ENCODE measurements around the gene MEMO1.
"Not testable (repeated sequence)": the region's sequence is repeated elsewhere in the genome, so short reads cannot be mapped to it uniquely, and the experiment has no call there.

MEMO1 gene

GRCh38 chr2:31979018-31979417 is 31.8 kb downstream of the MEMO1 start:
- Histone ChIP-seq H3K27me3 (no peaks in the 10 kb centered on the region), H3K9me3 (no peaks in the 10 kb centered on the region), H3K36me3 (no peaks in the 10 kb centered on the region), H3K4me3 (ENCODE audit: low read depth, low read length) (no peak overlapping the region), H3K4me1 (peaks cover 4% of the 10 kb centered on the region; the same call in 1 of the 2 replicates)
- no peak for DNase-seq
- no peak for TF ChIP-seq CTCF (IDR thresholded peaks at IDR 0.05; ENCODE audit: low read depth, low read length)

- Histone ChIP-seq H3K27me3 (no peaks in the 10 kb centered on the region), H3K9me3 (no peaks in the 10 kb centered on the region), H3K4me3 (ENCODE audit: low read depth, low read length) (no peak overlapping the region), H3K36me3 (peaks cover 2% of the 10 kb centered on the region; the same call in 1 of the 2 replicates), H3K4me1 (peaks cover 4% of the 10 kb centered on the region; the same call in 1 of the 2 replicates)
- TF ChIP-seq CTCF (IDR thresholded peaks at IDR 0.05; ENCODE audit: low read depth, low read length) = no peak
- no peak for DNase-seq
Measured at GRCh38 chr2:31978436-31978835, 32.4 kb downstream of the MEMO1 start.

- TF ChIP-seq CTCF (IDR thresholded peaks at IDR 0.05; ENCODE audit: low read depth, low read length) = no peak
- no peaks in the 10 kb centered on the region for H3K27me3 ChIP-seq
- peaks cover 2% of the 10 kb centered on the region; the same call in 1 of the 2 replicates for H3K36me3 ChIP-seq
- DNase-seq = no peak
- no peaks in the 10 kb centered on the region for H3K9me3 ChIP-seq
- H3K4me1 ChIP-seq = 0 out of 2 replicates have a peak, but pooled peaks cover 4% of the 10 kb centered on the region
- no peak overlapping the region for H3K4me3 ChIP-seq (ENCODE audit: low read depth, low read length)
Measured at GRCh38 chr2:31973665-31974064, 37.1 kb downstream of the MEMO1 start.

GRCh38 chr2:31972059-31972458 is 38.7 kb downstream of the MEMO1 start:
- H3K36me3 ChIP-seq = peaks cover 2% of the 10 kb centered on the region; the same call in 1 of the 2 replicates
- TF ChIP-seq CTCF (IDR thresholded peaks at IDR 0.05; ENCODE audit: low read depth, low read length) = no peak

GRCh38 chr2:31969178-31969577 is 41.6 kb downstream of the MEMO1 start:
- no peaks in the 10 kb centered on the region for H3K9me3 ChIP-seq
- H3K27me3 ChIP-seq = no peaks in the 10 kb centered on the region
- no peak overlapping the region for H3K4me3 ChIP-seq (ENCODE audit: low read depth, low read length)
- DNase-seq = no peak
- H3K36me3 ChIP-seq = peaks cover 2% of the 10 kb centered on the region; the same call in 1 of the 2 replicates
- TF ChIP-seq CTCF (IDR thresholded peaks at IDR 0.05; ENCODE audit: low read depth, low read length) = no peak
- no peaks in the 10 kb centered on the region for H3K4me1 ChIP-seq

More at GRCh38 chr2:31972059-31972458, 38.7 kb downstream of the MEMO1 start:
- DNase-seq = no peak
- no peaks in the 10 kb centered on the region for H3K27me3 ChIP-seq
- H3K4me1 ChIP-seq = 0 out of 2 replicates have a peak, but pooled peaks cover 4% of the 10 kb centered on the region
- H3K9me3 ChIP-seq = no peaks in the 10 kb centered on the region
- no peak overlapping the region for H3K4me3 ChIP-seq (ENCODE audit: low read depth, low read length)

GRCh38 chr2:31967790-31968189 is 43.0 kb downstream of the MEMO1 start:
- Histone ChIP-seq H3K27me3 (no peaks in the 10 kb centered on the region), H3K4me1 (no peaks in the 10 kb centered on the region), H3K36me3 (no peaks in the 10 kb centered on the region), H3K9me3 (no peaks in the 10 kb centered on the region), H3K4me3 (ENCODE audit: low read depth, low read length) (no peak overlapping the region)
- no peak for TF ChIP-seq CTCF (IDR thresholded peaks at IDR 0.05; ENCODE audit: low read depth, low read length)
- DNase-seq = no peak

- H3K4me3 ChIP-seq (ENCODE audit: low read depth, low read length); H3K4me1 ChIP-seq: not testable (repeated sequence)
Measured at GRCh38 chr2:31966402-31966801, 44.4 kb downstream of the MEMO1 start.

More at GRCh38 chr2:31966402-31966801, 44.4 kb downstream of the MEMO1 start:
- not testable (repeated sequence) for DNase-seq, H3K9me3 ChIP-seq, H3K36me3 ChIP-seq, H3K27me3 ChIP-seq

All from BE2C (cell line).